AG04449 (cell line): ENCODE measurements around the gene ESPNL.

Source experiments
- CTCF ChIA-PET: fragments of 350-600 bp; formaldehyde crosslinking; extraction: SDS; loops from one replicate; lab custom pipeline; 2021; ENCODE audit warnings: antibody characterized with exemption; lab: Yijun Ruan, JAX
- POLR2A ChIA-PET: fragments of 400-600, 350-600 bp; formaldehyde crosslinking; extraction: SDS; loops from one replicate; lab custom pipeline; 2020; ENCODE audit warnings: antibody characterized with exemption, inconsistent platforms; lab: Yijun Ruan, JAX
- DNase-seq: peaks from one replicate; pipeline ENCODE4 v3.0.0-alpha.2; 2010; ENCODE audit warnings: low read depth, low spot score
- H3K4me3 ChIP-seq: 2 replicates; pipeline ENCODE4 v1.5.1; 2011; ENCODE audit warnings: low read depth, mild to moderate bottlenecking, control low read depth, low read length
- TF ChIP-seq, protein P1 (sequence below): IDR thresholded peaks from one replicate; pipeline ENCODE4 v1.5.1; 2011; ENCODE audit warnings: mild to moderate bottlenecking, moderate library complexity, low read length, control low read depth, inconsistent platforms; ENCODE audit not compliant: insufficient read depth; ENCODE audit errors: missing control alignments

The ESPNL gene

DNA sequence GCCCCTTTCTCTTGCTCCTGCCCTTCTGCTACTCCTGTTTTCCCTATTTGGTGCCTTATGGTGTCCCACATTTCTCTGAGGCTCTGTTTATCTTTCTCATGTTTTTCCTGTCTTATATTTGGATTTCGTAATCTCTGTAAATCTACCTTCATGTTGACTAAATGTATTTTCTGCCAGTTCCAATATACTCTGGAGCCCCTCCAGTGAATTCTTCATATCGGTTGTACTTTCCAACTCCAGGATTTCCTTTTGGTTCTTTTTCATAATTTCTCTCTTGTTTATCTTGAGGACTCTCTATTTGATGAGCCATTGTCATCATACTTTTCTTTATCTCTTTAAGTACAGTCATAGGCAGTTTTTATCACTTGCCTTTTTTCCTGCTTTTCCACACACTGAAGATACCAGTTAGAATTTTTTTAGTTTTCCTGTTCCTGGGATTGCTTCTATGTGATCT, 20.2 kb upstream of the ESPNL start:
- POLR2A ChIA-PET = no interaction called here
- TF ChIP-seq, protein P1, sequence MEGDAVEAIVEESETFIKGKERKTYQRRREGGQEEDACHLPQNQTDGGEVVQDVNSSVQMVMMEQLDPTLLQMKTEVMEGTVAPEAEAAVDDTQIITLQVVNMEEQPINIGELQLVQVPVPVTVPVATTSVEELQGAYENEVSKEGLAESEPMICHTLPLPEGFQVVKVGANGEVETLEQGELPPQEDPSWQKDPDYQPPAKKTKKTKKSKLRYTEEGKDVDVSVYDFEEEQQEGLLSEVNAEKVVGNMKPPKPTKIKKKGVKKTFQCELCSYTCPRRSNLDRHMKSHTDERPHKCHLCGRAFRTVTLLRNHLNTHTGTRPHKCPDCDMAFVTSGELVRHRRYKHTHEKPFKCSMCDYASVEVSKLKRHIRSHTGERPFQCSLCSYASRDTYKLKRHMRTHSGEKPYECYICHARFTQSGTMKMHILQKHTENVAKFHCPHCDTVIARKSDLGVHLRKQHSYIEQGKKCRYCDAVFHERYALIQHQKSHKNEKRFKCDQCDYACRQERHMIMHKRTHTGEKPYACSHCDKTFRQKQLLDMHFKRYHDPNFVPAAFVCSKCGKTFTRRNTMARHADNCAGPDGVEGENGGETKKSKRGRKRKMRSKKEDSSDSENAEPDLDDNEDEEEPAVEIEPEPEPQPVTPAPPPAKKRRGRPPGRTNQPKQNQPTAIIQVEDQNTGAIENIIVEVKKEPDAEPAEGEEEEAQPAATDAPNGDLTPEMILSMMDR = no peak
- H3K4me3 ChIP-seq = no peak overlapping the region
- DNase-seq = no peak
- CTCF ChIA-PET = no interaction called here

DNA sequence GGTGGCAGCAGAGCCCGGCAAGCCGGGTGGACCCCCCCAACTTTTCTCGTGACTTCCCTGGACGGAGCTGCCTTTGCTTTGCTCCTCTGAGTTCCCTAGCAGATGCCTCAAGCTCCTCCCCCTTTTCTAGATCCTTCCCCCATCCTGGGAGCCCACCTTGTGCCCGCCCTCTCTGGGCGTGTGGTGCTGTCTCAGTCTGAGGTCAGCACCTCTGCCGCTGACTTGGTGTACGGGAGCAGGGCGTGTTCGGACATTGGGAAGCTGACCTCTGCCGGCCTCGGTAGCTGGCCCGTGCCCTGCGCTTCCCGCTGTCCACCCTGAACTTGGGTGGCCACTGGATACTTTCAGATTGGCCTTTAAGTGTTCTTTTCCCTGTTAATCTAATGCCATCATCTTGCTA, 19.6 kb upstream of the ESPNL start:
- no peak overlapping the region for H3K4me3 ChIP-seq
- DNase-seq = no peak
- ChIA-PET CTCF (no interaction called here), POLR2A (no interaction called here)
- TF ChIP-seq, protein P1 = no peak

DNA sequence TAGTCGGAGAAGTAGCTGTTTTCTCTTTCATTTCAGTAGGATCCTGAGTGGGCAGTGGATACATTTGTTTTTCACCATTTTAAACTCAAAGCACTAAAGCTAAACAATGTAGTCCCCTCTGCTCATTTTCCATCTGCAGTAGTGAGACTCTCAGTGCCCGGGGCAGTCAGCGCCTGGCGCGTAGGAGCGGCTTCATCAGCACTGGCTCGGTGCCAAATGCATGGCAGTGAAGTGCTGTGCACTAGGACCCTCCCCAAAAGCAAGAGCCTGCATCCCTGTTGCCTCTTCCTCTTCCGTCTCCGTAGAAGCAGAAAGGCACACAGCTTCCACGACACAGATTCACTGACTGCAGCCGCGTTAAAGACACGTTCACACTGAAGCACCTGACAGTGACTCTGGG, 19.0 kb upstream of the ESPNL start:
- no peak overlapping the region for H3K4me3 ChIP-seq
- POLR2A ChIA-PET = no interaction called here
- CTCF ChIA-PET = no interaction called here
- TF ChIP-seq, protein P1 = no peak
- DNase-seq = no peak

DNA sequence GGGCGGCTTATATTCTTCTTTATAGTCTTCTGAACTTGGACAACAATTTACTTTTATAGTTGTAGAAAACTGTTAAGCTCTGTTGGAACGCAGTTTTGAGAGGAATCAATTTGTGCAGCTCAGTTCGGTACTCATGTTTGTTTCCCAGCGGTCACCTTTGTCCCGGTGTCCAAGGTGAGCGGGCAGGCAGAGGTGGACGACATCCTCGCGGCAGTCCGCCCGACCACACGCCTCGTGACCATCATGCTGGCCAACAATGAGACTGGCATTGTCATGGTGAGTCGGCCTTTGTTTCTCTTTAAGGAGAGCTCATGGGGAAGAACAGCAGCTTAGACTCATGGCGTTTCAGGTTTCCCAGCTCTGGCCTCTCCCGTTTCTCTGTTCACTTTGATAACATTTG, 18.6 kb upstream of the ESPNL start:
- ChIA-PET POLR2A (no interaction called here), CTCF (interaction anchor here (1.2 kb wide), 1 partner anchor 9 kb away, joined by 4 read pairs; no protein-coding TSS in a partner anchor)
- no peak overlapping the region for H3K4me3 ChIP-seq
- TF ChIP-seq, protein P1 = no peak
- DNase-seq = no peak

DNA sequence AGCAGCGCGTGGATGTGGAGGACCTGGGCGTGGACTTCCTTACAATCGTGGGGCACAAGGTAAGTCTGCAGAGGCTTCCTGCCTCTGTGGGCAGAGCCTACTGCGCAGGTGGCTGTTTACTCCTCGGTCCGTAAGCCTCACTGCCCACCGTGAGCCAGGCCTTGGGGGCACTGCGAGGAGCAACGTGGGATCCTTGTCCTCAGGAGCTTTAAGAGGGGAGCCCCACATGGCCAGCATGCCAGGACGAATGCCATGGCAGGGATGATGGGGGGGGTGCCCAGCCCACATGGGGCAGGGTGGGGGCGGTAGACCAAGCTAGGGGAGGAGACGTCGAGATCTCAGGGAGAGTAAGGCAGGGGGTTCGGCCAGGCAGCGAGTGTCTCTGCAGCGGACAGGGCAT, 18.0 kb upstream of the ESPNL start:
- no peak overlapping the region for H3K4me3 ChIP-seq
- ChIA-PET CTCF (interaction anchor here (1.2 kb wide), 1 partner anchor 10 kb away, joined by 4 read pairs; no protein-coding TSS in a partner anchor), POLR2A (no interaction called here)
- TF ChIP-seq, protein P1 = no peak
- no peak for DNase-seq

DNA sequence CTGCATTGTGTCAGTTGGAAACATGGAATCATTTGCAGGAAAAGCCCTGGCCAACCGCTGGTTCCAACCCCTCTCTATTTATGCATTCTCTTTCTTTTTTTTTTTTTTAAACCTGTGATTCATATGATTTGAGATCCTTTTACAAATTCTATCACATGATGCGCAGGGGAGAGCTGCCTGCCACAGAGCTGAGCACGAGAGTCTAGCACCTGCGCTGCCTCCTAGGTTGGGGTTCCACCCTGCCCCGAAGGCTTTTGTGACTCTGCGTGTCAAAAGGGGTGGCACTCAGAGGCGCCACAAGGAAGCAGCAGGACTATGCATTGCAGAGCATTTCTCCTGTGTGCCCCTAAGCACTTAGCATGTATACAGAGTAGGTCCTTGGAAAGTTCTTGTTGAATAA, 17.3 kb upstream of the ESPNL start:
- H3K4me3 ChIP-seq = no peak overlapping the region
- no peak for DNase-seq
- CTCF ChIA-PET = interaction anchor here (1.2 kb wide), 1 partner anchor 10 kb away, joined by 4 read pairs; no protein-coding TSS in a partner anchor
- TF ChIP-seq, protein P1 = no peak
- POLR2A ChIA-PET = no interaction called here
